Activated CD8-positive, alpha-beta memory T cell treated with anti-CD3 and anti-CD28 coated beads for 48 hours (primary cell): ENCODE data around the gene RBM47.
"Not testable (repeated sequence)": the region's sequence is repeated elsewhere in the genome, so short reads cannot be mapped to it uniquely, and the experiment has no call there.

Source experiments
- DNase-seq, 3 experiments: peaks; one replicate each; pipeline ENCODE4 v3.0.0-alpha.2; 2020; ENCODE audit warnings: low read depth in 2 of 3, low spot score in 2 of 3

The RBM47 gene

GRCh38 chr4:40418430-40419230, 211.0 kb downstream of the RBM47 start:
- DNase-seq: no peak

GRCh38 chr4:40417941-40418340, 211.7 kb downstream of the RBM47 start:
- no peak for DNase-seq

- no peak for DNase-seq
These were observed 215.0 kb downstream of the RBM47 start for GRCh38 chr4:40414673-40415072.

- no peak for DNase-seq
These were observed 216.5 kb downstream of the RBM47 start for GRCh38 chr4:40412866-40413795.

GRCh38 chr4:40412388-40412787, 217.3 kb downstream of the RBM47 start:
- no peak for DNase-seq

GRCh38 chr4:40409835-40410234, 219.8 kb downstream of the RBM47 start:
- DNase-seq: no peak

GRCh38 chr4:40407468-40407867, 222.2 kb downstream of the RBM47 start:
- not testable (repeated sequence) for DNase-seq

- DNase-seq: no peak
These were observed 223.3 kb downstream of the RBM47 start for GRCh38 chr4:40406340-40406739.

GRCh38 chr4:40405193-40405592, 224.5 kb downstream of the RBM47 start:
- no peak for DNase-seq

GRCh38 chr4:40403081-40403480, 226.6 kb downstream of the RBM47 start:
- no peak for DNase-seq

GRCh38 chr4:40402556-40402955, 227.1 kb downstream of the RBM47 start:
- no peak for DNase-seq

GRCh38 chr4:40401631-40402030, 228.0 kb downstream of the RBM47 start:
- DNase-seq: no peak

GRCh38 chr4:40401096-40401495, 228.6 kb downstream of the RBM47 start:
- DNase-seq: no peak

GRCh38 chr4:40399578-40399977, 230.1 kb downstream of the RBM47 start:
- no peak for DNase-seq

- DNase-seq: no peak
These were observed 233.5 kb downstream of the RBM47 start for GRCh38 chr4:40395908-40396793.

GRCh38 chr4:40395166-40395900, 234.3 kb downstream of the RBM47 start:
- no peak for DNase-seq

GRCh38 chr4:40394236-40394635, 235.4 kb downstream of the RBM47 start:
- no peak for DNase-seq

GRCh38 chr4:40392241-40392640, 237.4 kb downstream of the RBM47 start:
- DNase-seq: not testable (repeated sequence)

GRCh38 chr4:40389986-40390385, 239.7 kb downstream of the RBM47 start:
- no peak for DNase-seq

- no peak for DNase-seq
These were observed 241.4 kb downstream of the RBM47 start for GRCh38 chr4:40388239-40388638.
